Naive B cell (primary cell): ENCODE data around the gene GPR151. TPM values are rescaled to one million over a fixed set of nuclear protein-coding genes. Genes with fewer than 3 reads are reported as not detected.

Experiments
- ATAC-seq, 2 donors: fragments of 150-1000 bp; cut with Tn5 transposase; 2 replicates each; pipeline ENCODE4 v1.10.0; 2021; ENCODE audit warnings: low read depth in 2 of 2, mild to moderate bottlenecking in 2 of 2, moderate library complexity in 2 of 2
- DNase-seq: peaks from one replicate; pipeline ENCODE4 v3.0.0; 2022
- H3K27ac Mint-ChIP-seq, 6 donors: one replicate each; pipeline ENCODE4 v1.8.0; 2020 to 2022; ENCODE audit warnings: mild to moderate bottlenecking in 6 of 6, mixed read lengths in 6 of 6, moderate library complexity in 5 of 6, inconsistent platforms in 2 of 6
- H3K27me3 Mint-ChIP-seq, 3 donors: one replicate each; pipeline ENCODE4 v1.8.0; 2021 to 2022; ENCODE audit warnings: mixed read lengths in 3 of 3, mild to moderate bottlenecking in 1 of 3
- H3K36me3 Mint-ChIP-seq, 2 donors: one replicate each; pipeline ENCODE4 v1.8.0; 2020 to 2022; ENCODE audit warnings: mixed read lengths in 2 of 2, inconsistent platforms in 1 of 2, mild to moderate bottlenecking in 1 of 2
- H3K4me1 Mint-ChIP-seq, 3 donors: one replicate each; pipeline ENCODE4 v1.8.0; 2020 to 2022; ENCODE audit warnings: mixed read lengths in 3 of 3, inconsistent platforms in 1 of 3, mild to moderate bottlenecking in 1 of 3, moderate library complexity in 1 of 3
- H3K4me3 Mint-ChIP-seq, 8 donors: one replicate each; pipeline ENCODE4 v1.8.0; 2020 to 2022; ENCODE audit warnings: mild to moderate bottlenecking in 8 of 8, mixed read lengths in 8 of 8, moderate library complexity in 8 of 8, inconsistent platforms in 2 of 8
- H3K9me3 Mint-ChIP-seq, 7 donors: one replicate each; pipeline ENCODE4 v1.8.0; 2020 to 2022; ENCODE audit warnings: mixed read lengths in 7 of 7, mild to moderate bottlenecking in 5 of 7, inconsistent platforms in 2 of 7, moderate library complexity in 1 of 7
- polyA plus RNA-seq, 6 donors: library from polyadenylated mRNA; unstranded; fragments of 300-500 nt; fragmentation: Illumina TruSeq; gene quantifications; one replicate each; pipeline ENCODE4 v1.2.3, GENCODE V29; 2021; ENCODE audit warnings: low read depth in 6 of 6

The GPR151 gene
- polyA plus RNA-seq, 6 donors from 2014 or later = not detected

DNA sequence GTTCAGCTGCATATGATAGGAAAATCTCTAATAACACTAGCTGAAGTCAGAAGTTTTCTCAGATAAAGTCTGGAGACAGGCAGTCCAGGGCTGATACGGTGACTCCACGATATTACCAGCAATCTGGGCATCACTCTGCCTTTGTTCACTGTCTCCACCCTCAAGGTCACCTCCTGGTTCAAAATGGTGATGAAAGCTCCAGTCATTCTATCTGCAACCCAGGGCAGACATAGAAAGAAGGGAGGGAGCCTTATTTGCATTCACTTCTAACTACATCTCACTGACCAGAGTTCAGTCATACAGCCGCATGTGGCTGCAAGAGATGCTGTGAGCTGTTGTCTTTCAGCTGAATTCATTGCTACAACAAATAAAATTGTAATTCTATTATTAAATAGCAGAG, 22.4 kb upstream of the GPR151 start:
- H3K4me1 Mint-ChIP-seq = peaks cover under 1 to 2% (median 1%) of the 10 kb centered on the region in 3 donors
- ATAC-seq (no peak), DNase-seq (no peak)
- H3K36me3 Mint-ChIP-seq = no peaks in the 10 kb centered on the region
- no peak overlapping the region for H3K27ac Mint-ChIP-seq
- H3K27me3 Mint-ChIP-seq = peaks cover 14 to 18% (median 18%) of the 10 kb centered on the region in 3 donors
- H3K9me3 Mint-ChIP-seq = no peaks in the 10 kb centered on the region
- no peak overlapping the region for H3K4me3 Mint-ChIP-seq

DNA sequence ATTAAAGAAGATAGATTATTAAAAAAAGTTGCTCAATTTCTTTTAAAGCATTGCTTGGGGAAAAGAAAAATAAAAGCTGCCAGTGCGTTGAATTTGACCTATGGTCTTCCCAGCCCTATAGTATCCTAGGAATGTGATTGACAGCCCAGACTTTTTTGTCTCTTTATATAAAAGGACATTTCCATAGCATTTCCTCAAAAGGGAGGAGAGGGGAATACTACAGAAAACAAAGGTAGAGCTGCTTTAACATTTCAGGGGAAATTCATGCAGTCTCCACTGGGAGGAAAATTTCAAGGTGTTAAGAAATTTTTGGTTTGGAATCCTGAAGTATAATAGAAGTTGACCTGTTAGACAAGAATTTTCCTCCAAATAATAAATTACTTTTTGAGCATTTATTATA, 17.9 kb upstream of the GPR151 start:
- H3K4me3 Mint-ChIP-seq = no peak overlapping the region
- DNase-seq (no peak), ATAC-seq (no peak)
- H3K9me3 Mint-ChIP-seq = no peaks in the 10 kb centered on the region
- no peaks in the 10 kb centered on the region for H3K36me3 Mint-ChIP-seq
- no peak overlapping the region for H3K27ac Mint-ChIP-seq
- peaks cover 4 to 8% (median 6%) of the 10 kb centered on the region in 3 donors for H3K27me3 Mint-ChIP-seq
- H3K4me1 Mint-ChIP-seq = peaks cover 4 to 8% (median 7%) of the 10 kb centered on the region in 3 donors

DNA sequence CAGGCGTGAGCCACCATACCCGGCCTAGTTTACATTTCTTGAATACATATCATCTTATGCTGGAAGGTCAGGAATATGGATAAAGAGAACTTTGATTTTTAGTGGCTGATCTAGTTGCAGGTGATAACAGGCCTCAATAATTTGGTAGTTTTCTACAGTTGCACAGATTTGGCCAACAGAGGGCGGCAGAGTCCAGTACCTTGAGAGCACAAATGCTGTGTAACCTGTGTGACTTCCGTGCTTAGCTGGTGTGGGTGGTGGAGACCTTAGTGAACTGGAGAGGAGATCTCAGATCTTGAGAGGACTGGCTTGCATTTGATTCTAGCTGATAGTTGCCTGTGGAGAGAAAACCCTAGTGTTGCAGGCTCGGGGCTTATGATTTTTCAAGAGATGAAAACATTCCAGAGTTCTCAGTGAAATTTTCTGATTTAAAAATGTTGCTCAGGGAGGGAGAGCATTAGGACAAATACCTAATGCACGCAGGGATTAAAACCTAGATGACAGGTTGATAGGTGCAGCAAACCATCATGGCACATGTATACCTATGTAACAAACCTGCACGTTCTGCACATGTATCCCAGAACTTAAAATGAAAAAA, 17.4 kb upstream of the GPR151 start:
- Mint-ChIP-seq H3K27me3 (peaks cover 4 to 11% (median 6%) of the 10 kb centered on the region in 3 donors), H3K36me3 (no peaks in the 10 kb centered on the region), H3K9me3 (no peaks in the 10 kb centered on the region), H3K4me1 (peaks cover 4 to 8% (median 7%) of the 10 kb centered on the region in 3 donors), H3K4me3 (no peak overlapping the region), H3K27ac (no peak overlapping the region)
- peak; percentile 55 to 65 for ATAC-seq
- DNase-seq = peak; percentile 32

DNA sequence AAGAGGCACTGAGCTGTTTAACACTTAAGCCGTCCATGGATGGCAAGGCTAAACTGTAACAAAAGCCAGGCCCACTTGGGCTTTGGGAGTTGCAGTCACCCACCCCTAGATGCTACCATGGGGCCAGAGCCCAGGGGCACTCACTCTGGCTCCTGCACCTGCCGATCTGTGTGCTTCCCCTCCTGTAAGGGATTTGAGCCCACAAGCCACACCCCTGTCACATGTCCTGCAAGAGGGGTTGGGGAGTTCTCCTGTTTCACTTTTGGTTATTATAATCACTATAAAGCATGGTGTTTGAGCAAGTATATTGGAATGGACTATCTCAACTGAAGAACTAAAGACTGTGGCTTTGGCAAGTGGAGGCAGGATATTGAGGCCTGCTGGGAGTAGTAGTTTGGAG, 14.0 kb upstream of the GPR151 start:
- no peak for DNase-seq
- Mint-ChIP-seq H3K36me3 (no peaks in the 10 kb centered on the region), H3K4me1 (peaks cover 4 to 8% (median 7%) of the 10 kb centered on the region in 3 donors)

DNA sequence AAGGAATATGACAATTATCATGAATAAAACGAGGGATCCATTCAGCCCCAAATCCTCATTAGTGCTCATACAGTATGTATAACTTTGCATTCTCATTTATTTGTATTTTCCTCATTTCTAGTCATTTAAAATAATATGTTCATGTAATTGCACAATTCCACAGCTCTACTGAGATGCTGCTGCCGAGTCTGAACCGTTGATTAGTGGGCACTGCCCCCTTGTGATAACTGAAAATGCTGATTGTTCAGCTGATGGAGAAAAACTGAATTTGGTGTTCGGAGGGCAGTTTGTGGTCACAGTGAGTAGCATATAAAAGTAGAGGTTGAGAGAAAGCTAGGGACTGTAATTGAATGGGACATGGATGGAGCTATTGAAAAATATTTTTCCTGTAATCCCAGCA, 12.2 kb upstream of the GPR151 start:
- no peaks in the 10 kb centered on the region for H3K9me3 Mint-ChIP-seq
- DNase-seq = no peak
- H3K27ac Mint-ChIP-seq = no peak overlapping the region
- no peak overlapping the region for H3K4me3 Mint-ChIP-seq
- H3K36me3 Mint-ChIP-seq = no peaks in the 10 kb centered on the region
- peaks cover 1 to 5% (median 3%) of the 10 kb centered on the region in 3 donors for H3K4me1 Mint-ChIP-seq
- no peak for ATAC-seq
- peaks cover 0 to 16% (median 10%) of the 10 kb centered on the region in 3 donors for H3K27me3 Mint-ChIP-seq

More for the DNA sequence above, 14.0 kb upstream of the GPR151 start:
- peak; percentile 40 to 47 for ATAC-seq
- H3K27ac Mint-ChIP-seq = peak overlapping the region in 2 of 6 donors; percentile 38 to 57
- H3K4me3 Mint-ChIP-seq = no peak overlapping the region
- no peaks in the 10 kb centered on the region for H3K9me3 Mint-ChIP-seq
- H3K27me3 Mint-ChIP-seq = peaks cover 0 to 15% (median 8%) of the 10 kb centered on the region in 3 donors

DNA sequence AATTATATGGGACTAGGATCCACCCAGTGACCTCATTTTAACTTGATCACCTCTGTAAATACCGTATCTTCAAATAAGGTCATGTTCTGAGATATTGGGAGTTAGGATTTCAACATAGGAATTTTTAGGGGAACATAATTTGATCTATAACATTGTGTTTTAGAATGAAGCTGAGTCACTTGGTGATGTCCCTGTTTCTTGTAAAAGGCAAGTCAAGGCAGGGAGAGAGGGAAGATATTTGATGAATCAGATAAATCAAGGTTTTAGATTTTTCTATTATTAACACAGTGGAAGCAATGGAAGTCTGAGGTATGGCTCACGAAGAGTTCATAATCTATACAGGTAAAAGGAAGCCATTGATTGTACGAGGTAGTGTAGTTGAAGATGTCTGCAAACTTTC, 11.8 kb upstream of the GPR151 start:
- Mint-ChIP-seq H3K4me3 (no peak overlapping the region), H3K36me3 (no peaks in the 10 kb centered on the region), H3K9me3 (no peaks in the 10 kb centered on the region), H3K4me1 (peaks cover 0 to 5% (median 0%) of the 10 kb centered on the region in 3 donors), H3K27me3 (peaks cover 4 to 20% (median 12%) of the 10 kb centered on the region in 3 donors), H3K27ac (no peak overlapping the region)
- DNase-seq (no peak), ATAC-seq (no peak)

DNA sequence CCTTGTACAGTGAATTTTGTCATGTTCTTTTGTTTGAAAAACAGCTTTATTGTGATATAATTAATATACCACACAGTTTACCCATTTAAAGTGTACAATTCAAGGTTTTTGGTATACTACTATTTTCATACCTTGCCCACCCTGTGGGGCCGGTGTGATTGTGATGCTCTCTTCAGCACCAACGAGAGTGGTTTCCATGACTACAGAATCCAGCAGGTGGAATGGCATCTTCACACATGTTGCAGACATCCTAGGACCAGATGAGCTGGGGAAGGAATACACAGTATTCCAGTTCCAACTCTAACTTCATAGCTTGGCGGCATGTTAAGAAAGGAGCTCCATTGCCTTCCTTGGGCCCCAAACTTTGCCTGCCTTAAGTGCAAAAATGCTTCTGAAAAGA, 7.7 kb upstream of the GPR151 start:
- Mint-ChIP-seq H3K4me1 (no peaks in the 10 kb centered on the region), H3K4me3 (no peak overlapping the region), H3K27ac (no peak overlapping the region), H3K36me3 (no peaks in the 10 kb centered on the region), H3K9me3 (peaks cover 0 to 2% (median 0%) of the 10 kb centered on the region in 7 donors), H3K27me3 (peaks cover 13 to 39% (median 15%) of the 10 kb centered on the region in 3 donors)
- DNase-seq (no peak), ATAC-seq (no peak)

DNA sequence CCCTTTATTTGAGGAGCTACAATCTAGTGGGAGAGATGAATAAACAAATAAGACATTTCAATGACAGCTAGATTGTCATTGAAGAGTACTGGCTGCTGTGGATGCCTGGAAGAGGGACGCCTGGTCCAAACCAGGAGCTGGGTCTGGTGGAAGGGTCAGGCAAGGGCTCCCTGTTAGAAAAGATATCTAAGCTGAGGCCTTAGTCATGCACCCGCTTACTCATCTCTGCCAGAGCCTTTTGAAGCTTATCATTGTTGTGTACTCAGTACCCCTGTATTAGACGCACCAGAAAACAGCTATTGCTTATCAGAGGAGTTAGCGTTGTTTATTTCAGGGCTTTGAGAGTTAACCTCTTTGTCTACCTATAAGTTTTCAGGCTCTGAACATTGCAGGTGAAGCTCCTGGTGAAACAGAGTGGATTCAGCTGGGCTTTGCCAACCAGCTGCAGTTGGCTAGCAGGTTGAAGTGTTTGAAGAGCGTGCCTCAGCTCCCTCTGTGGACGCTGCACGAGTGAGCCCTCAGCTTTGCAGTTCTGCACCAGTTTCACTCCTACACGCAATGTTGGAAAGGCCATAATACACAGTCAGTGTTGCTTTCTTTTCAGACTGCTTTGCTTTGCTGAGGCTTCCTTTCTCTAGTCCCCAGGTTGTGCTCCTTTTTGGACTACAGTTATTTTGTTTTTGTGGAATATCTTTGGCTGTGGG, 5.6 kb upstream of the GPR151 start:
- DNase-seq (no peak), ATAC-seq (no peak)
- peaks cover 0 to 2% (median 0%) of the 10 kb centered on the region in 7 donors for H3K9me3 Mint-ChIP-seq
- no peak overlapping the region for H3K27ac Mint-ChIP-seq
- H3K4me1 Mint-ChIP-seq = no peaks in the 10 kb centered on the region
- no peak overlapping the region for H3K4me3 Mint-ChIP-seq
- H3K36me3 Mint-ChIP-seq = no peaks in the 10 kb centered on the region
- peaks cover 13 to 24% (median 15%) of the 10 kb centered on the region in 3 donors for H3K27me3 Mint-ChIP-seq

DNA sequence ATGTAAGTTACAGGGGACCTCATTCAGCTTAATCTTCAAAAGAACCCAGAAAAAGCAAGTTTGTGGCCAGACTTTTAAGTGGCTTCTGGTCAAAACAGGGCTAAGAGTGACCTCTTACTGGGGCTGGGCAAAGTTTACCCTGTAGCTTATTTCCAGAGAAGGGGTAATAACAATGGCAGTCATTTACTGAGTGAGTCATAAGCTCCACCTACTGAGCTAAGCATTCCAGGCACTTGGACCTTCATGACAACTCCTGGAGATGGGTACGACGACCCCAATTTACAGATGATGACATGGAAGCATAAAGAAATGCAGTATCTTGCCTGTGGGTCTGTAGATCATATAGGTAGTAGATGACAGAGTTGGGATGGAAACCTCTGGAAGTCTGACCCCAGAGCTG, 4.7 kb upstream of the GPR151 start:
- H3K4me3 Mint-ChIP-seq = no peak overlapping the region
- DNase-seq = no peak
- no peak overlapping the region for H3K27ac Mint-ChIP-seq
- H3K27me3 Mint-ChIP-seq = peaks cover 9 to 24% (median 15%) of the 10 kb centered on the region in 3 donors
- no peaks in the 10 kb centered on the region for H3K36me3 Mint-ChIP-seq
- H3K9me3 Mint-ChIP-seq = peaks cover 0 to 2% (median 0%) of the 10 kb centered on the region in 7 donors
- ATAC-seq = no peak
- H3K4me1 Mint-ChIP-seq = no peaks in the 10 kb centered on the region

DNA sequence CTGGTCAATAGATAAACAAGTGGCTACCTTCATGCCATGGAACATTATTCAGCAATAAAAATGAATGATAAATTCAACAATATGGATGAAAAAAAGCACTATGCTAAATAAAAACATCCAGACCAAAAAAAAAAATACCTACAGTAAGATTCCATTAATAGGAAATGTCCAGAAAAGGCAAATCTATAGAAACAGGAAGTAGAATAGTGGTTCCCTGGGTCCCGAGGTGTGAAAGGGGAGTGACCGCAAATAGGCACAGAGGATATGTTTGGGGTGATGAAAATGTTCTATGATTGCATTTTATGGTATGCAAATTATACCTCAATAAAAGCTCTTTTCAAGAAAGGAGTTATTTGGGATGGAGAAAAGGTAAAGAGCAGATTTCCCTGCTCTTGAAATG, 3.6 kb upstream of the GPR151 start:
- Mint-ChIP-seq H3K27me3 (peaks cover 9 to 24% (median 15%) of the 10 kb centered on the region in 3 donors), H3K4me3 (no peak overlapping the region), H3K9me3 (peaks cover 0 to 2% (median 0%) of the 10 kb centered on the region in 7 donors), H3K36me3 (no peaks in the 10 kb centered on the region), H3K27ac (no peak overlapping the region), H3K4me1 (no peaks in the 10 kb centered on the region)
- DNase-seq (no peak), ATAC-seq (no peak)

DNA sequence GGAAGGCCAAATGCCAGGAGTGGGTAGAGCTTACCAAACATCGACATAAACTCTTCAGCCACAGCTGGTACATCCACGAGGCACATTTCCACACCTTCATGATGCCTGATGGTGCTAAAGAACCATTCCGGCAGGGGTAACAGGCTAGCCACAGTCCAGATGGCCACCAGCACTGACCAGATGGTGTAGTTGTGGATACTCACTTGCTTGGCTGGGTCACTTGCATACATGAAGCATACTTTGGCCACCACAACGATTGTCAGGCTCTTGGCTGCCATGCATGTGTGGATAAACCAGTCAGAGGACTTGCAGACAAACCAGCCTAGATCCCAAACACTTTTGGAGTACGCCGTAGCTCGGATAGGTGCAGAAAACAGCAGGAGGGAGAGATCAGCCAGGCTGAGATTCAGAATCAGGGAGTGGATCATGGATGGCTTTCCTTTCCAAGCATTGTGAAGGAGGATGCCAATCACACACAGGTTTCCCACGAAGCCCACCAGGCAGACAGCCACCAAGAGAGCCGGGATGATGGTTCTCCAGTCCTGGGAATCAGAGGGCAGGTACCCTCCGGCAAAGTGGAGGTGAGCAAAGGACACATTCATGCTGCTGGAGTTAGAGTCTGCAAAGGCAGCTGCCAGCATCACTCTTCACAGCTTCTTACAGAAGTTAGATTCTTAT, 378 bp downstream of the GPR151 start:
- H3K36me3 Mint-ChIP-seq = peaks cover 0 to 7% of the 10 kb centered on the region in 2 donors
- H3K4me1 Mint-ChIP-seq = no peaks in the 10 kb centered on the region
- no peak overlapping the region for H3K27ac Mint-ChIP-seq
- no peak overlapping the region for H3K4me3 Mint-ChIP-seq
- peaks cover 0 to 2% (median 0%) of the 10 kb centered on the region in 7 donors for H3K9me3 Mint-ChIP-seq
- no peak for ATAC-seq
- DNase-seq = no peak
- H3K27me3 Mint-ChIP-seq = peaks cover 0 to 5% (median 0%) of the 10 kb centered on the region in 3 donors

DNA sequence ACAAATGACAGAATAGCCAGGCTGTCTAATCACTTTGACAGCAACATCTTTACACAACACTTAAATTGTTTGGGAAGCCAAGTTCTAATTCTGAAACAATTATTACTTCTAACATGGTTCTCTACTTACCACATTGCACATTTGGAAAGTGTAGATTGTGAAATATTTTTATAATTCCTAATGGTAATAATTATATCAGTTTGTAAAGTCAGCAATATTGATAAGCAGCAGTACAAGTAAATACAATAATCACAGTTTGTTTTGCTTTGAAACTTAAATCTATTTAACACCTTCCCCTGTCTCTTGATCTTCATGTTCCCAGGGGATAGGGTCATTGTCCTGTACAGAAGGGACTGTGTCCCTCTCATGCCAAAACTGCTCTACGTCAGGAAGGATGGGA, 1.4 kb downstream of the GPR151 start:
- Mint-ChIP-seq H3K9me3 (peaks cover 0 to under 1% (median 0%) of the 10 kb centered on the region in 7 donors), H3K4me3 (no peak overlapping the region), H3K27ac (no peak overlapping the region), H3K27me3 (peaks cover 0 to 4% (median 0%) of the 10 kb centered on the region in 3 donors), H3K4me1 (no peaks in the 10 kb centered on the region), H3K36me3 (peaks cover 2 to 10% of the 10 kb centered on the region in 2 donors)
- DNase-seq (no peak), ATAC-seq (no peak)

DNA sequence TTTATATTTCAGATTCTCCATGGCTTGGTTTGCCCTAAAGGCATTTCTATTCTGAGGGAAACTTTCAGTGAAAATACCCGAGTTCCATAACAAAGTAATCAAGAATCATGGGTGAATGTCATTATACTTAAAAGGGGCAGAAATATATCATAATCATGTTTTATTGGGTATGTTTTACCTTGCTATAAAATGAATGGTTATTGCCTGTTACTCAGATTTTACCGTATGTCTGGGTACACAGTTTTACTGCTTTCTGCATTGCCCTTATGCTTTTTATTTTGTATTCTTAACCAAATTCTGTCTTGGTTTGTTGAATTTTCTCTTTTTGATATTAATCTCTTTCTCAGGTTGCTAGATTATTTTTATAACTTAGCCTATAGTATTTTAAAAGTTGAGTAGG, 2.5 kb downstream of the GPR151 start:
- H3K9me3 Mint-ChIP-seq = no peaks in the 10 kb centered on the region
- DNase-seq (no peak), ATAC-seq (no peak)
- no peaks in the 10 kb centered on the region for H3K4me1 Mint-ChIP-seq
- peaks cover 4 to 16% of the 10 kb centered on the region in 2 donors for H3K36me3 Mint-ChIP-seq
- H3K4me3 Mint-ChIP-seq = no peak overlapping the region
- H3K27me3 Mint-ChIP-seq = no peaks in the 10 kb centered on the region
- peak overlapping the region in 2 of 6 donors; percentile 7 to 81 for H3K27ac Mint-ChIP-seq
